Tibial nerve (tissue), 4 donors: ENCODE measurements around the gene CDH11.

Source experiments
- CTCF ChIP-seq, 5 experiments: fragments of 200-600 bp in 3 of 5; fragments of 450-650 bp in 2 of 5; sonication (generic) in 3 of 5; IDR thresholded peaks; one replicate each; pipeline ENCODE4 v1.5.1; 2016 to 2019; ENCODE audit warnings: antibody characterized with exemption in 5 of 5, mild to moderate bottlenecking in 3 of 5, moderate library complexity in 2 of 5
- EP300 ChIP-seq, 2 donors: sonication (generic); formaldehyde crosslinking; IDR thresholded peaks; one replicate each; pipeline ENCODE4 v1.6.1; 2017; ENCODE audit warnings: antibody characterized with exemption in 2 of 2, mild to moderate bottlenecking in 1 of 2
- POLR2A ChIP-seq, 2 donors: fragments of 450-650 bp; IDR thresholded peaks; one replicate each; pipeline ENCODE4 v1.6.1; 2017; ENCODE audit warnings: antibody characterized with exemption in 2 of 2, mild to moderate bottlenecking in 2 of 2, moderate library complexity in 2 of 2

GRCh38 chr16:65061263-65061662 is 60.6 kb downstream of the CDH11 start:
- TF ChIP-seq CTCF (IDR thresholded peaks at IDR 0.05) = no peak
- TF ChIP-seq EP300 (IDR thresholded peaks at IDR 0.05) = no peak
- TF ChIP-seq POLR2A (IDR thresholded peaks at IDR 0.05) = no peak
